Urinary bladder (tissue), 4 donors: ENCODE data around the gene CSNK1G3. TPM values are rescaled to one million over a fixed set of nuclear protein-coding genes. Genes with fewer than 3 reads are reported as not detected.

Experiments
- DNase-seq: peaks from one replicate; pipeline ENCODE4 v3.0.0-alpha.2; 2015; ENCODE audit errors: extremely low spot score
- H3K27ac ChIP-seq: one replicate; pipeline ENCODE4 v1.5.1; 2013; ENCODE audit warnings: low read depth, mild to moderate bottlenecking, moderate library complexity
- H3K36me3 ChIP-seq: one replicate; pipeline ENCODE4 v1.6.1; 2013; ENCODE audit warnings: mild to moderate bottlenecking, moderate library complexity; ENCODE audit not compliant: insufficient read depth
- H3K4me1 ChIP-seq: one replicate; pipeline ENCODE4 v1.6.1; 2013; ENCODE audit warnings: mild to moderate bottlenecking, moderate library complexity; ENCODE audit not compliant: insufficient read depth
- H3K4me3 ChIP-seq: one replicate; pipeline ENCODE4 v1.5.1; 2013; ENCODE audit warnings: low read depth, low read length
- WGBS: extraction: QIAGEN DNeasy Blood & Tissue Kit; methylation state at CpG from one replicate; pipeline ENCODE4 v1.1.7; 2013; 5-methylcytosine and 5-hydroxymethylcytosine counted together
- polyA plus RNA-seq: library from polyadenylated mRNA; stranded (reverse); fragments of 200-250 nt; gene quantifications from one replicate; pipeline ENCODE4 v1.2.3, GENCODE V29; 2013
- total RNA-seq: library from RNA; depleted of rRNA; stranded (reverse); fragments of >200 nt; gene quantifications from one replicate; pipeline ENCODE4 v1.2.3, GENCODE V29; 2014
- donor health status: healthy with polysubstance abuse.
- donor health status: healthy.

Gene CSNK1G3
- total and polyA plus RNA-seq, 2 donors, result 12.9 to 166 TPM

DNA sequence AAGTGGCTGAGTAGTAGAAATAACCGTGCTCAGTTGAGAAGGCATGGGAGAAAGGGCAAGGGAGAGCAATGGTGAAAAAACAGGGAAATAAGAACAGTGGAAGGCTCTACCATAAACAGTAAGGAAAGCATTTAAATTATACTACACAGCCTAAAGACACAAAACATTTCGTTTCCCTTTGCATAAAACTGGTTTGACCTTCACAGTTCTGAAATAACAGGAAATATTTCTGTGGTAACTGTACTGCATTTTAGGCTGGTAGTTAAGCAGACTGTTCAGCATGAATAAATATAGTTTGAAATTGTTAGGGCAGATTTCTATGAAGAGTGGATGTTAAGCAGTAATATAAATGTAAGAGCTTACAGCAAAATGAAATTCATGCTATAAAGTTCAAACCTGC lies 147.5 kb downstream of the CSNK1G3 start:
- no peak overlapping the region for H3K4me3 ChIP-seq
- no peak overlapping the region for H3K27ac ChIP-seq
- no peaks in the 10 kb centered on the region for H3K4me1 ChIP-seq
- 65% methylated on average over 2 of the region's 2 CpGs for WGBS
- no peaks in the 10 kb centered on the region for H3K36me3 ChIP-seq
- no peak for DNase-seq

- no peak overlapping the region for H3K27ac ChIP-seq
- H3K36me3 ChIP-seq, result peaks cover 3% of the 10 kb centered on the region
- no peak overlapping the region for H3K4me3 ChIP-seq
- 100% methylated on average over 1 of the region's 1 CpG for WGBS
- H3K4me1 ChIP-seq, result no peaks in the 10 kb centered on the region
- DNase-seq, result no peak
These were observed 153.0 kb downstream of the CSNK1G3 start for GRCh38 chr5:123664961-123665360.

DNA sequence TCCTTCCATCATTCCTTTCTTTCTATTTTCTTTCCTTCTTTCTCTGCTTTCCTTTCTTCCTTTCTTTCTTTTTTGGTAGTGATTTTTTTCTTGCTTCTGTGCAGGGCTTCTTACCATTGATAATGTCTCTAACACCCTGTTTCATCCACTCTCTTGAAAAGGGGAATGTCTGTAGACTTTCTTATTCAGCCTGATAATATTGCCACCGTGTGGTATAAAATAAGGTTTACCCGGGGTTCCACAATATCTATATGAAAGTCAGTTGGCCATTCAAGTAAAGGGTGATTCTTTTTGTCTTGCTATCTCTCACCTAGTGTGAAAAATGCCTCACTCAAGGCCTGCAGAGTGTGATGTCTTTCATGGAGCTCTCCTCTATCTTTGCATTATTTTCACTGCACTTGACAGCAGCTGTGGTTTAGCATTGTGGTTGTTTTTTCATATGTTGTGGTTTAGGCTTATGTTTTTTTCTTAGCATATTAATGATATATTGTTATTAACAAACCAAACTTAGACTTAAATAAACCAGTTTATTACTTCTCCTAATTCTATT lies 153.9 kb downstream of the CSNK1G3 start:
- WGBS, result 98% methylated on average over 2 of the region's 2 CpGs

More for the DNA sequence above, 153.9 kb downstream of the CSNK1G3 start:
- Histone ChIP-seq H3K4me1 (no peaks in the 10 kb centered on the region), H3K4me3 (no peak overlapping the region), H3K27ac (no peak overlapping the region), H3K36me3 (peaks cover 3% of the 10 kb centered on the region)
- DNase-seq, result no peak

Other genes starting within 250 kb of the CSNK1G3 start
- 39.5 TPM for gene CEP120, start 88.8 kb upstream of the CSNK1G3 start, total RNA-seq
- 10.3 TPM for gene CEP120, start 88.8 kb upstream of the CSNK1G3 start, polyA plus RNA-seq